Fibroblast of the aortic adventitia (primary cell): Measurements from ENCODE around the gene ANKRD33B. TPM values are rescaled to one million over a fixed set of nuclear protein-coding genes. Genes with fewer than 3 reads are reported as not detected.
"Not testable (repeated sequence)": the region's sequence is repeated elsewhere in the genome, so short reads cannot be mapped to it uniquely, and the experiment has no call there.

ENCODE experiments used
- DNase-seq: peaks from one replicate; pipeline ENCODE4 v3.0.0-alpha.2; 2010; ENCODE audit warnings: low read depth
- H3K4me3 ChIP-seq: 2 replicates; pipeline ENCODE4 v1.5.1; 2011; ENCODE audit warnings: low read depth, mild to moderate bottlenecking, control low read depth, low read length, moderate library complexity
- total RNA-seq: library from RNA; depleted of rRNA; stranded (reverse); fragments of >200 nt; gene quantifications from 2 replicates; pipeline ENCODE4 v1.2.3, GENCODE V29; 2012; ENCODE audit warnings: low replicate concordance
- TF ChIP-seq, protein P1 (sequence below): IDR thresholded peaks from 2 replicates; pipeline ENCODE4 v1.5.1; 2011; ENCODE audit warnings: mild to moderate bottlenecking, low read length, control low read depth, inconsistent platforms; ENCODE audit not compliant: insufficient read depth

The ANKRD33B gene
- total RNA-seq, 1 donor = 11.3 TPM

DNA sequence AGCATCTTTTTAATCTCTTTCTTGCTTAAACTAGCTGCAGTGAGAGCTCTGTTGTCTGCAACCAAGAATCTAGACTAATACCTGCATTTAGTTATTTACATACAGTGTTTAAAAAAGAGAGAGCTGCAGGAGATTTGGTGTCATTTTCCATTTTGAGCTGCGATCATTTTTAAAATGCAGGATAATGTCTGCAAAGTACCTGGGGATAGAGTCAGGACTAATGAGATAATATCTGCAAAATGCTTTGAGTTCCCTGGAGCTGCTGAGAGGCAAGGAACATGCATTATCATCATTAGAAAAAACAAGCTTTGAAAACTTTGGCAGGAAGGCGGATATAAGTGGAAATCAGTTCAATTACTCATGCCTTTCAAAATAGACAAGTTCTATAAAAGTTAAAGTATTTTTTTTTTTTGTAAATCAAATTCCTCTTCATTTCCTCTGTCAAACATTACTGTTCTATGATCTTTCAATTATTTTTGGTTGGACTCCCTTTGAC, 21.8 kb upstream of the ANKRD33B start:
- H3K4me3 ChIP-seq = no peak overlapping the region
- TF ChIP-seq, protein P1, sequence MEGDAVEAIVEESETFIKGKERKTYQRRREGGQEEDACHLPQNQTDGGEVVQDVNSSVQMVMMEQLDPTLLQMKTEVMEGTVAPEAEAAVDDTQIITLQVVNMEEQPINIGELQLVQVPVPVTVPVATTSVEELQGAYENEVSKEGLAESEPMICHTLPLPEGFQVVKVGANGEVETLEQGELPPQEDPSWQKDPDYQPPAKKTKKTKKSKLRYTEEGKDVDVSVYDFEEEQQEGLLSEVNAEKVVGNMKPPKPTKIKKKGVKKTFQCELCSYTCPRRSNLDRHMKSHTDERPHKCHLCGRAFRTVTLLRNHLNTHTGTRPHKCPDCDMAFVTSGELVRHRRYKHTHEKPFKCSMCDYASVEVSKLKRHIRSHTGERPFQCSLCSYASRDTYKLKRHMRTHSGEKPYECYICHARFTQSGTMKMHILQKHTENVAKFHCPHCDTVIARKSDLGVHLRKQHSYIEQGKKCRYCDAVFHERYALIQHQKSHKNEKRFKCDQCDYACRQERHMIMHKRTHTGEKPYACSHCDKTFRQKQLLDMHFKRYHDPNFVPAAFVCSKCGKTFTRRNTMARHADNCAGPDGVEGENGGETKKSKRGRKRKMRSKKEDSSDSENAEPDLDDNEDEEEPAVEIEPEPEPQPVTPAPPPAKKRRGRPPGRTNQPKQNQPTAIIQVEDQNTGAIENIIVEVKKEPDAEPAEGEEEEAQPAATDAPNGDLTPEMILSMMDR = no peak
- DNase-seq = no peak

DNA sequence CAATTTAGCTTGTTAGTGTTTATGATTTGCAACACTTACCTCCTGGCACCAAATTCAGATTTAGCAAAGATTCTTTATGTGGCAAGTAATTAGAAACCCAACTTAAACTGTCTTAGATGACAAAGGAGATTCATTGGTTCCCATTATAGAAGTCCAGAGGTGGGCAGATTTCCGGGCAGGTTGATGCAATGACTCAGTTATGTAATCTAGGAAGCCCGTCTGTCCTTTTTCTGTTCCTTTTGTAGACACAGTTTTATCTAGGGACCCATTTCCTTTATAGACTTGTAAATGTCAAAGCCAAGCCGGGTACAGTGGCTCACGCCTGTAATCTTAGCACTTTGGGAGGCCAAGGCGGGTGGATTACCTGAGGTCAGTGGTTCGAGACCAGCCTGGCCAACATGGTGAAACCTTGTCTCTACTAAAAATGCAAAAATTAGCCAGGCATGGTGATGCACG, 20.3 kb upstream of the ANKRD33B start:
- no peak for DNase-seq
- TF ChIP-seq, protein P1 = no peak
- H3K4me3 ChIP-seq = no peak overlapping the region

DNA sequence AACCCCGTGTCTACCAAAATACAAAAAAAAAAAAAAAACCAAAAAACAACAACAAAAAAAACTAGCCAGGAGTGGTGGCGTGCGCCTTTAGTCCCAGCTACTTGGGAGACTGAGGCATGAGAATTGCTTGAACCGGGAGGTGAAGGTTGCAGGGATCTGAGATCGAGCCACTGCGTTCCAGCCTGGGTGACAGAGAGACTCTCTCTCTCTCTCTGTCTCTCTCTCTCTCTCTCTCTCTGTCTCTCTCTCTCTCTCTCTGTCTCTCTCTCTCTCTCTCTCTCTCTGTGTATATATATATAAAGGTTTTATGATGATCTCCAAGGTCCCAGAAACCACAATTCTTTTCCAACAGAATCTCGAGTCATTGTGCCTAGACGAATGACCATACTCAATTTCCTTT, 18.8 kb upstream of the ANKRD33B start:
- no peak for DNase-seq
- TF ChIP-seq, protein P1 = no peak
- H3K4me3 ChIP-seq = no peak overlapping the region

DNA sequence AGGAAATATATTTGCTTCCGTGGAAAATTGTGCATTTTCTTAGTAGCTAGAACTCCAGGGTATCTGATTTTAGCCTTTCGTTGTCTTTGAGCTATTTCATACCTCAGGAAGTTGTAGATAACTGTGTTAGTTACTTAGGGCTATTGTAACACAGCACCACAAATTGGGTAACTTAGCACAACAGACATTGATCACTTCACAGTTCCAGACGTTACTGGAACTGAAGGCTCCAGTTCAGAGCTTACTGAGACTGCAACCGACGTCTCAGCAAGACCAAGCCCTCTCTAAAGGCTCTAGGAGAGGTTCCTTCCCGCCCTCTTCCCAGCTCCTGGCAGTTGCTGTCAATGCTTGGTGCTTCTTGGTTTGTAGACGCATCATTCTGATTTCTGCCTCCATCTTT, 17.7 kb upstream of the ANKRD33B start:
- no peak for DNase-seq
- H3K4me3 ChIP-seq = no peak overlapping the region
- TF ChIP-seq, protein P1 = no peak

DNA sequence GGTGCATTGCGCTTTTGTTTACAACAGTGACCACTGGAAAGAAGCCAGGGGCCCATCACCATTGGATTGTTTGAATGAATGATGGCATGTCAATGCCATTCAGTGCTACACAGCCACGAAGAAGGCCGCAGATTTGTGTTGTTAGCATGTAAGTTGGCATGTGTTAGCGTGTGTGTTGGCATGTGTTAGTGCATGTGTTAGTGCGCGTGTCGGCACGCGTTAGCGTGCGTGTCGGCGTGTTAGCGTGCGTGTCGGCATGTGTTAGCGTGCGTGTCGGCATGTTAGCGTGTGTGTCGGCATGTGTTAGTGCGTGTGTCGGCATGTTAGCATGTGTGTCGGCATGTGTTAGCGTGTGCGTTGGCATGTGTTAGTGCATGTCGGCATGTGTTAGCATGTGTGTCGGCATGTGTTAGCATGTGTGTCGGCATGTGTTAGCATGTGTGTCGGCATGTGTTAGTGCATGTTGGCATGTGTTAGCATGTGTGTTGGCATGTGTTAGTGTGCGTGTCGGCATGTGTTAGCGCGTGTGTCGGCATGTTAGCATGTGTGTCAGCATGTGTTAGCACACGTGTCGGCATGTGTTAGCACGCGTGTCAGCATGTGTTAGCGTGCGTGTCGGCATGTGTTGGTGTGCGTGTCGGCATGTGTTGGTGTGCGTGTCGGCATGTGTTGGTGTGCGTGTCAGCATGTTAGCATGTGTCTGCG, 15.3 kb upstream of the ANKRD33B start:
- no peak for DNase-seq
- TF ChIP-seq, protein P1 = no peak
- H3K4me3 ChIP-seq = no peak overlapping the region

DNA sequence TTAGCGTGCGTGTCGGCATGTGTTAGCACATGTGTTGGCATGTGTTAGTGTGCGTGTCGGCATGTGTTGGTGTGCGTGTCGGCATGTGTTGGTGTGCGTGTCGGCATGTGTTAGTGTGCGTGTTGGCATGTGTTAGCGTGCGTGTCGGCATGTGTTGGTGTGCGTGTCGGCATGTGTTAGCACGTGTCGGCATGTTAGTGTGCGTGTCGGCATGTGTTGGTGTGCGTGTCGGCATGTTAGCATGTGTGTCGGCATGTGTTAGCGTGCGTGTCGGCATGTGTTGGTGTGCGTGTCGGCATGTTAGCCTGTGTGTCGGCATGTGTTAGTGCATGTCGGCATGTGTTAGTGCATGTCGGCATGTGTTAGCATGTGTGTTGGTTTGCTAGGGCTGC, 14.8 kb upstream of the ANKRD33B start:
- not testable (repeated sequence) for DNase-seq, H3K4me3 ChIP-seq

DNA sequence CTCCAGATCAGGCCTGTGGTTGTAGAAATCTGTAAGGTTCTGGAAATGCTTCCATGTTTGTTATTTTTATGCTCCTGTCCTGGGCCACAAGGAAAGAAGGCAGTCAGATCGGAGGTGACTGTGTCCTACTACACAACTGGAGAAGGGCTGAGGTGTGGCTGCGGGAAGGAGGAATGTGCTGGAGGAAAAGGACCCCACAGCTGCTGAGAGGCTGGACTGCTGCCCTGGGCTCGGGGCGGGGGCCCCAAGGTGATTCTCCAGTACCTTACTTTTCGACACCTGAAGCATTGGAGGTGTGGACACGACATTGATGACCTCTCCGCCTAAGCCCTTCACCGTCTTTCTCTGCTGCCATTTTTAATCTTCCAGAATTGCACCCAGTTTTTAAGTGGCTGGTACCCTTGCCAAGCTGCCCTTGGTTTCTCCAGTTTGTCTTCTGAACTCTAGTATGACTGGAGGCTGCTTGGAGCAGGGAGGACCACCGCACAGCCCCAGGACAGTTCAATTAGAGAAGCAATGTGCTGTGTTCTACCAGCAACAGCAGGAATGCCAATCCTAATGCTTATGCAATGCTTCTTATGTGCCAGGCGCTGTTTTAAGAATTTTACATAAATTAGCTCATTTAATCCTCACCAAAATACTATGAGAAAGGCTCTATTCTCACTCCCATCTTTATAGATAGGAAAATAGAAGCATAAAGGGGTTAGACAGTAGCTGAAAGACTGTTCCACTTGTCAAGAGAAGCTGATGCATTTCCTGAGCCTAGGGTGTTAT, 13.5 kb upstream of the ANKRD33B start:
- DNase-seq = peak; percentile 48
- TF ChIP-seq, protein P1 = no peak
- no peak overlapping the region for H3K4me3 ChIP-seq
